Testis (tissue), 3 donors: ENCODE measurements around the gene MAML2. TPM values are rescaled to one million over a fixed set of nuclear protein-coding genes. Genes with fewer than 3 reads are reported as not detected.
A peak's percentile ranks its signal among the peaks of the same experiment; 100 is the strongest.

Experiments
- DNase-seq: peaks from one replicate; pipeline ENCODE4 v3.0.0-alpha.2; 2019
- H3K27ac ChIP-seq, 2 donors: fragments of 200-600 bp; sonication (generic); one replicate each; pipeline ENCODE4 v1.5.1; 2019
- H3K27me3 ChIP-seq: fragments of 200-600 bp; sonication (generic); one replicate; pipeline ENCODE4 v1.5.1; 2019
- H3K36me3 ChIP-seq: fragments of 200-600 bp; sonication (generic); one replicate; pipeline ENCODE4 v1.5.1; 2017; ENCODE audit warnings: low read depth; ENCODE audit errors: missing control alignments
- H3K4me1 ChIP-seq: fragments of 200-600 bp; sonication (generic); one replicate; pipeline ENCODE4 v1.5.1; 2019
- H3K4me3 ChIP-seq, 2 donors: fragments of 200-600 bp; sonication (generic); one replicate each; pipeline ENCODE4 v1.5.1; 2017 to 2019
- H3K9me3 ChIP-seq: fragments of 200-600 bp; sonication (generic); one replicate; pipeline ENCODE4 v1.5.1; 2017
- CTCF ChIP-seq, 3 experiments: fragments of 450-650 bp in 2 of 3; fragments of 200-600 bp in 1 of 3; sonication (generic) in 1 of 3; IDR thresholded peaks; one replicate each; pipeline ENCODE4 v1.5.1; 2016 to 2019; ENCODE audit warnings: antibody characterized with exemption in 3 of 3, mild to moderate bottlenecking in 2 of 3, moderate library complexity in 1 of 3
- POLR2A ChIP-seq: fragments of 450-650 bp; IDR thresholded peaks from one replicate; pipeline ENCODE4 v1.6.1; 2017; ENCODE audit warnings: antibody characterized with exemption, mild to moderate bottlenecking, moderate library complexity
- WGBS, 2 donors: methylation state at CpG; one replicate each; pipeline ENCODE4 v1.1.5; 2018; 5-methylcytosine and 5-hydroxymethylcytosine counted together
- intact Hi-C: fragments of 100-400 bp; cut with DNase I; formaldehyde crosslinking; loops from one replicate; pipeline ENCODE4 v1.15.1; 2023; ENCODE audit warnings: low total_unique reads
- polyA plus RNA-seq: library from polyadenylated mRNA; stranded (reverse); fragments of 350-450 nt; fragmentation: Illumina TruSeq; extraction: RNeasy Lipid Tissue Mini Kit (QIAGEN cat#74804); gene quantifications from one replicate; pipeline ENCODE4 v1.2.3, GENCODE V29; 2014; ENCODE audit warnings: low read depth, low replicate concordance; ENCODE audit not compliant: insufficient read depth
- total RNA-seq, 2 donors: library from RNA; depleted of rRNA; stranded (reverse); fragments of >200 nt; gene quantifications; one replicate each; pipeline ENCODE4 v1.2.3, GENCODE V29; 2016

MAML2 gene
- total and polyA plus RNA-seq, 3 donors from 2014 or later: 5.1 to 23.6 (median 17.6) TPM

- intact Hi-C loops: no loop called here
- no peak overlapping the region for H3K4me3 ChIP-seq
- H3K27ac ChIP-seq: peak overlapping the region in 1 of 2 donors; percentile 15
- peaks cover 39% of the 10 kb centered on the region for H3K4me1 ChIP-seq
- no peaks in the 10 kb centered on the region for H3K9me3 ChIP-seq
- no peak for TF ChIP-seq POLR2A
- TF ChIP-seq CTCF (IDR thresholded peaks at IDR 0.05): no peak
- no peak for DNase-seq
- WGBS, 2 donors: 64 to 72% methylated on average over 4 of the region's 4 CpGs
- no peaks in the 10 kb centered on the region for H3K27me3 ChIP-seq
- no peaks in the 10 kb centered on the region for H3K36me3 ChIP-seq
Measured at GRCh38 chr11:96259134-96259830, 83.7 kb downstream of the MAML2 start.

GRCh38 chr11:96257972-96258934, 84.7 kb downstream of the MAML2 start:
- peak overlapping the region in 1 of 2 donors; percentile 50 for H3K27ac ChIP-seq
- H3K4me3 ChIP-seq: no peak overlapping the region
- no peaks in the 10 kb centered on the region for H3K36me3 ChIP-seq
- no peak for TF ChIP-seq CTCF (IDR thresholded peaks at IDR 0.05)
- TF ChIP-seq POLR2A: no peak
- no peaks in the 10 kb centered on the region for H3K27me3 ChIP-seq
- WGBS, 2 donors: 45 to 60% methylated on average over 4 of the region's 4 CpGs
- no peak for DNase-seq
- H3K4me1 ChIP-seq: peaks cover 36% of the 10 kb centered on the region
- H3K9me3 ChIP-seq: no peaks in the 10 kb centered on the region
- intact Hi-C loops: no loop called here

GRCh38 chr11:96257036-96257435, 86.0 kb downstream of the MAML2 start:
- no peak for TF ChIP-seq CTCF (IDR thresholded peaks at IDR 0.05)
- TF ChIP-seq POLR2A: no peak
- no peak for DNase-seq
- H3K9me3 ChIP-seq: no peaks in the 10 kb centered on the region
- intact Hi-C loops: no loop called here
- no peaks in the 10 kb centered on the region for H3K36me3 ChIP-seq
- H3K4me1 ChIP-seq: peaks cover 33% of the 10 kb centered on the region
- no peaks in the 10 kb centered on the region for H3K27me3 ChIP-seq
- H3K27ac ChIP-seq: no peak overlapping the region
- no peak overlapping the region for H3K4me3 ChIP-seq

- no peak overlapping the region for H3K4me3 ChIP-seq
- TF ChIP-seq CTCF (IDR thresholded peaks at IDR 0.05) (no peak), POLR2A (no peak)
- 66 to 74% methylated on average over 8 of the region's 8 CpGs for WGBS, 2 donors
- DNase-seq: no peak
- no peaks in the 10 kb centered on the region for H3K36me3 ChIP-seq
- no peaks in the 10 kb centered on the region for H3K9me3 ChIP-seq
- no peaks in the 10 kb centered on the region for H3K27me3 ChIP-seq
- H3K4me1 ChIP-seq: peaks cover 33% of the 10 kb centered on the region
- peak overlapping the region in 1 of 2 donors; percentile 9 for H3K27ac ChIP-seq
- intact Hi-C loops: no loop called here
Measured at GRCh38 chr11:96256215-96257011, 86.6 kb downstream of the MAML2 start.
